ENCODE data around the gene CLEC10A.
"Not testable (repeated sequence)": the region's sequence is repeated elsewhere in the genome, so short reads cannot be mapped to it uniquely, and the experiment has no call there.

Gene CLEC10A

GRCh38 chr17:7126386-7126785 lies 46.3 kb upstream of the CLEC10A start:
- not testable (repeated sequence) for H3K27ac ChIP-seq (ENCODE audit: low read length, poor library complexity, severe bottlenecking); DNase-seq; H4K91ac ChIP-seq (ENCODE audit: low read length); H3K18ac ChIP-seq (ENCODE audit: low read depth in 1 of 2, low read length in 2 of 2); H4K8ac ChIP-seq (ENCODE audit: low read length); H2AFZ ChIP-seq (ENCODE audit: low read depth, low read length); H3K14ac ChIP-seq (ENCODE audit: low read length in 2 of 2); H3K36me3 ChIP-seq (ENCODE audit: control insufficient read depth in 1 of 2, insufficient read depth in 2 of 2, low read depth in 1 of 2, low read length in 2 of 2); H3K4me3 ChIP-seq (ENCODE audit: insufficient read depth in 1 of 2, low read depth in 1 of 2, low read length in 2 of 2); H3K9ac ChIP-seq (ENCODE audit: low read length); H2AK5ac ChIP-seq (ENCODE audit: low read length, severe bottlenecking); H2BK12ac ChIP-seq (ENCODE audit: low read length in 2 of 2); H2BK15ac ChIP-seq (ENCODE audit: low read depth, poor library complexity, severe bottlenecking); H3K4me2 ChIP-seq (ENCODE audit: low read length, poor library complexity, severe bottlenecking); H3K9me3 ChIP-seq (ENCODE audit: control insufficient read depth, low read length); H2BK120ac ChIP-seq (ENCODE audit: low read depth, low read length); H3K23ac ChIP-seq (ENCODE audit: low read length in 2 of 2); H2BK5ac ChIP-seq (ENCODE audit: low read depth, low read length, poor library complexity, severe bottlenecking); H3K4ac ChIP-seq (ENCODE audit: low read depth in 1 of 2, low read length in 2 of 2); H3K79me1 ChIP-seq (replicated peaks; ENCODE audit: low read length, poor library complexity, severe bottlenecking); H3K4me1 ChIP-seq (ENCODE audit: control insufficient read depth, insufficient read depth, low read depth, low read length)
- 91% methylated on average over 12 of the region's 12 CpGs for WGBS
- peaks cover 26 to 66% of the 10 kb centered on the region in 2 experiments for H3K27me3 ChIP-seq (ENCODE audit: control insufficient read depth in 1 of 2, insufficient read depth in 1 of 2, low read length in 2 of 2)

GRCh38 chr17:7124923-7125322 lies 44.9 kb upstream of the CLEC10A start:
- no peaks in the 10 kb centered on the region for H3K36me3 ChIP-seq (ENCODE audit: control insufficient read depth in 1 of 2, insufficient read depth in 2 of 2, low read depth in 1 of 2, low read length in 2 of 2)
- no peaks in the 10 kb centered on the region for H3K9me3 ChIP-seq (ENCODE audit: control insufficient read depth, low read length)
- H3K4me1 ChIP-seq (ENCODE audit: control insufficient read depth, insufficient read depth, low read depth, low read length) = no peaks in the 10 kb centered on the region
- H3K23ac ChIP-seq (ENCODE audit: low read length in 2 of 2) = no peak overlapping the region
- peaks cover 23 to 66% of the 10 kb centered on the region in 2 experiments for H3K27me3 ChIP-seq (ENCODE audit: control insufficient read depth in 1 of 2, insufficient read depth in 1 of 2, low read length in 2 of 2)
- H2BK120ac ChIP-seq (ENCODE audit: low read depth, low read length) = no peak overlapping the region
- H2BK15ac ChIP-seq (ENCODE audit: low read depth, poor library complexity, severe bottlenecking) = no peak overlapping the region
- no peak overlapping the region for H3K4me3 ChIP-seq (ENCODE audit: insufficient read depth in 1 of 2, low read depth in 1 of 2, low read length in 2 of 2)
- no peak overlapping the region for H3K4ac ChIP-seq (ENCODE audit: low read depth in 1 of 2, low read length in 2 of 2)
- no peak overlapping the region for H3K27ac ChIP-seq (ENCODE audit: low read length, poor library complexity, severe bottlenecking)
- H3K79me1 ChIP-seq (replicated peaks; ENCODE audit: low read length, poor library complexity, severe bottlenecking) = no peaks in the 10 kb centered on the region
- H2AK5ac ChIP-seq (ENCODE audit: low read length, severe bottlenecking) = no peak overlapping the region
- H3K9ac ChIP-seq (ENCODE audit: low read length) = no peak overlapping the region
- 84% methylated on average over 3 of the region's 5 CpGs for WGBS
- no peak overlapping the region for H3K18ac ChIP-seq (ENCODE audit: low read depth in 1 of 2, low read length in 2 of 2)
- H2BK5ac ChIP-seq (ENCODE audit: low read depth, low read length, poor library complexity, severe bottlenecking) = no peak overlapping the region
- H4K91ac ChIP-seq (ENCODE audit: low read length) = no peak overlapping the region
- H2BK12ac ChIP-seq (ENCODE audit: low read length in 2 of 2) = no peak overlapping the region
- no peak overlapping the region for H3K14ac ChIP-seq (ENCODE audit: low read length in 2 of 2)
- H2AFZ ChIP-seq (ENCODE audit: low read depth, low read length) = no peak overlapping the region
- H4K8ac ChIP-seq (ENCODE audit: low read length) = no peak overlapping the region
- no peak for DNase-seq
- H3K4me2 ChIP-seq (ENCODE audit: low read length, poor library complexity, severe bottlenecking) = no peak overlapping the region

GRCh38 chr17:7123844-7124243 lies 43.8 kb upstream of the CLEC10A start:
- no peak overlapping the region for H2AFZ ChIP-seq (ENCODE audit: low read depth, low read length)
- H3K4me3 ChIP-seq (ENCODE audit: insufficient read depth in 1 of 2, low read depth in 1 of 2, low read length in 2 of 2) = no peak overlapping the region
- no peak overlapping the region for H3K27ac ChIP-seq (ENCODE audit: low read length, poor library complexity, severe bottlenecking)
- no peaks in the 10 kb centered on the region for H3K79me1 ChIP-seq (replicated peaks; ENCODE audit: low read length, poor library complexity, severe bottlenecking)
- no peak overlapping the region for H2BK12ac ChIP-seq (ENCODE audit: low read length in 2 of 2)
- H4K91ac ChIP-seq (ENCODE audit: low read length) = no peak overlapping the region
- H2BK120ac ChIP-seq (ENCODE audit: low read depth, low read length) = no peak overlapping the region
- WGBS = 91% methylated on average over 4 of the region's 4 CpGs
- no peak for DNase-seq
- H4K8ac ChIP-seq (ENCODE audit: low read length) = no peak overlapping the region
- H3K14ac ChIP-seq (ENCODE audit: low read length in 2 of 2) = no peak overlapping the region
- no peak overlapping the region for H2BK15ac ChIP-seq (ENCODE audit: low read depth, poor library complexity, severe bottlenecking)
- no peak overlapping the region for H3K4me2 ChIP-seq (ENCODE audit: low read length, poor library complexity, severe bottlenecking)
- H3K4ac ChIP-seq (ENCODE audit: low read depth in 1 of 2, low read length in 2 of 2) = no peak overlapping the region
- no peaks in the 10 kb centered on the region for H3K9me3 ChIP-seq (ENCODE audit: control insufficient read depth, low read length)
- H2AK5ac ChIP-seq (ENCODE audit: low read length, severe bottlenecking) = no peak overlapping the region
- no peak overlapping the region for H2BK5ac ChIP-seq (ENCODE audit: low read depth, low read length, poor library complexity, severe bottlenecking)
- peaks cover 19 to 63% of the 10 kb centered on the region in 2 experiments for H3K27me3 ChIP-seq (ENCODE audit: control insufficient read depth in 1 of 2, insufficient read depth in 1 of 2, low read length in 2 of 2)
- H3K18ac ChIP-seq (ENCODE audit: low read depth in 1 of 2, low read length in 2 of 2) = no peak overlapping the region
- no peak overlapping the region for H3K9ac ChIP-seq (ENCODE audit: low read length)
- no peak overlapping the region for H3K23ac ChIP-seq (ENCODE audit: low read length in 2 of 2)
- no peaks in the 10 kb centered on the region for H3K36me3 ChIP-seq (ENCODE audit: control insufficient read depth in 1 of 2, insufficient read depth in 2 of 2, low read depth in 1 of 2, low read length in 2 of 2)
- H3K4me1 ChIP-seq (ENCODE audit: control insufficient read depth, insufficient read depth, low read depth, low read length) = no peaks in the 10 kb centered on the region

GRCh38 chr17:7122381-7122780 lies 42.3 kb upstream of the CLEC10A start:
- Histone ChIP-seq H3K9ac (ENCODE audit: low read length) (no peak overlapping the region), H3K23ac (ENCODE audit: low read length in 2 of 2) (no peak overlapping the region), H3K27me3 (ENCODE audit: control insufficient read depth in 1 of 2, insufficient read depth in 1 of 2, low read length in 2 of 2) (peaks cover 22 to 62% of the 10 kb centered on the region in 2 experiments), H2BK12ac (ENCODE audit: low read length in 2 of 2) (no peak overlapping the region), H3K18ac (ENCODE audit: low read depth in 1 of 2, low read length in 2 of 2) (no peak overlapping the region), H3K36me3 (ENCODE audit: control insufficient read depth in 1 of 2, insufficient read depth in 2 of 2, low read depth in 1 of 2, low read length in 2 of 2) (no peaks in the 10 kb centered on the region), H3K4me2 (ENCODE audit: low read length, poor library complexity, severe bottlenecking) (no peak overlapping the region), H3K4me1 (ENCODE audit: control insufficient read depth, insufficient read depth, low read depth, low read length) (no peaks in the 10 kb centered on the region), H2AK5ac (ENCODE audit: low read length, severe bottlenecking) (no peak overlapping the region), H2BK15ac (ENCODE audit: low read depth, poor library complexity, severe bottlenecking) (no peak overlapping the region), H3K9me3 (ENCODE audit: control insufficient read depth, low read length) (peaks cover under 1% of the 10 kb centered on the region), H3K79me1 (replicated peaks; ENCODE audit: low read length, poor library complexity, severe bottlenecking) (no peaks in the 10 kb centered on the region), H3K4ac (ENCODE audit: low read depth in 1 of 2, low read length in 2 of 2) (no peak overlapping the region), H2BK120ac (ENCODE audit: low read depth, low read length) (no peak overlapping the region), H4K8ac (ENCODE audit: low read length) (no peak overlapping the region), H2BK5ac (ENCODE audit: low read depth, low read length, poor library complexity, severe bottlenecking) (no peak overlapping the region), H2AFZ (ENCODE audit: low read depth, low read length) (no peak overlapping the region), H4K91ac (ENCODE audit: low read length) (no peak overlapping the region), H3K14ac (ENCODE audit: low read length in 2 of 2) (no peak overlapping the region), H3K27ac (ENCODE audit: low read length, poor library complexity, severe bottlenecking) (no peak overlapping the region), H3K4me3 (ENCODE audit: insufficient read depth in 1 of 2, low read depth in 1 of 2, low read length in 2 of 2) (no peak overlapping the region)
- no peak for DNase-seq
- WGBS = 100% methylated on average over 1 of the region's 4 CpGs
